NCI-H187 (cell line): ENCODE data around the gene CLIC4.
"Not testable (repeated sequence)": the region's sequence is repeated elsewhere in the genome, so short reads cannot be mapped to it uniquely, and the experiment has no call there.

Source experiments
- DNase-seq, 2 experiments: peaks; one replicate each; lab custom pipeline; 2025; lab: John Stamatoyannopoulos, UW

CLIC4 gene

GRCh38 chr1:24745711-24746413 lies 615 bp downstream of the CLIC4 start:
- DNase-seq: no peak

GRCh38 chr1:24748191-24749121 lies 3.2 kb downstream of the CLIC4 start:
- no peak for DNase-seq

- no peak for DNase-seq
Measured at GRCh38 chr1:24749252-24749651, 4.0 kb downstream of the CLIC4 start.

GRCh38 chr1:24749886-24750285 lies 4.6 kb downstream of the CLIC4 start:
- DNase-seq: no peak

GRCh38 chr1:24751833-24752232 lies 6.6 kb downstream of the CLIC4 start:
- DNase-seq: no peak

- DNase-seq: no peak
Measured at GRCh38 chr1:24752305-24752704, 7.1 kb downstream of the CLIC4 start.

GRCh38 chr1:24754229-24754628 lies 9.0 kb downstream of the CLIC4 start:
- DNase-seq: no peak

- not testable (repeated sequence) for DNase-seq
Measured at GRCh38 chr1:24755323-24755722, 10.1 kb downstream of the CLIC4 start.

GRCh38 chr1:24756395-24756794 lies 11.1 kb downstream of the CLIC4 start:
- no peak for DNase-seq

- no peak for DNase-seq
Measured at GRCh38 chr1:24759492-24759891, 14.2 kb downstream of the CLIC4 start.

GRCh38 chr1:24761582-24761981 lies 16.3 kb downstream of the CLIC4 start:
- no peak for DNase-seq

- DNase-seq: no peak
Measured at GRCh38 chr1:24762133-24762676, 17.0 kb downstream of the CLIC4 start.

GRCh38 chr1:24763671-24764070 lies 18.4 kb downstream of the CLIC4 start:
- no peak for DNase-seq

- no peak for DNase-seq
Measured at GRCh38 chr1:24764439-24764838, 19.2 kb downstream of the CLIC4 start.

GRCh38 chr1:24764848-24765247 lies 19.6 kb downstream of the CLIC4 start:
- DNase-seq: no peak

- DNase-seq: no peak
Measured at GRCh38 chr1:24765308-24765988, 20.2 kb downstream of the CLIC4 start.

- DNase-seq: no peak
Measured at GRCh38 chr1:24767351-24767750, 22.1 kb downstream of the CLIC4 start.

GRCh38 chr1:24768873-24769605 lies 23.8 kb downstream of the CLIC4 start:
- DNase-seq: no peak

- DNase-seq: no peak
Measured at GRCh38 chr1:24769656-24770651, 24.7 kb downstream of the CLIC4 start.

- DNase-seq: no peak
Measured at GRCh38 chr1:24770881-24771280, 25.6 kb downstream of the CLIC4 start.
